ENCODE results near the gene NLK. TPM values are rescaled to one million over a fixed set of nuclear protein-coding genes. Genes with fewer than 3 reads are reported as not detected.

Gene NLK
- total RNA-seq, 2 experiments from 2014 or later = 18.1 to 27.8 TPM

DNA sequence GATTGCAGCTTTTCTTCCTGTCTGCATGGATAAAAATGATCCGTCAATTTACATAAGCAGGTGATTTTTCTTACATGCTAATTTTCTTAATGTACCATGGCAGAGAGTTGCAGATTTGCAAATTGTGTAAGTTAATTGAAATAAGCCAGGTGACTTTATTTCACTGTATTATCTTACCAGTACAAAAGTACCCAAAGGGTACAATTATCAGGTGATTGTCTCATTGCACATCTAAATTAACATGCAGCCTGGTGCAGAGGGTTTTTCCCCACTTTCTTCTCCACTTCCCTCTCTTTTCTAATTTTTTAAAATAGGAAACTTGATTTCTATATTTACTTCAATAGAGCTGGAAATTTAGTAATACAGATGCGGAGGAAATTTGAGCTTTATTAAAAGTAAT is 11.2 kb downstream of the NLK start:
- H3K9me3 ChIP-seq (ENCODE audit: low read length) = no peaks in the 10 kb centered on the region
- no TSS peak for BruUV-seq (replicated peaks)
- CTCF ChIA-PET (ENCODE audit: unreplicated experiment) = interaction anchor here (0.6 kb wide), 1 partner anchor 12 kb away, joined by 3 read pairs; no protein-coding TSS in a partner anchor
- H3K4me1 ChIP-seq (ENCODE audit: insufficient read depth, low read length, poor library complexity, severe bottlenecking) = peaks cover 26% of the 10 kb centered on the region
- peak overlapping the region; percentile 35 for H3K4me2 ChIP-seq (ENCODE audit: low read length)
- peaks cover 74% of the 10 kb centered on the region; the same call in 1 of the 2 replicates for H3K79me2 ChIP-seq (ENCODE audit: insufficient read depth, low read depth, low read length)
- peaks cover 7% of the 10 kb centered on the region for H3K36me3 ChIP-seq (ENCODE audit: insufficient read depth, low read length)
- POLR2A ChIA-PET = interaction anchor here (0.6 to 2.4 kb wide), 6 partner anchors 8 to 71 kb away, joined by 3 to 13 read pairs (median 4); partner anchors contain the start of gene NLK
- no peak overlapping the region for H3K27ac ChIP-seq (ENCODE audit: low read depth, low read length, poor library complexity, severe bottlenecking)
- H3K9me2 ChIP-seq (ENCODE audit: insufficient read depth, low read length) = no peaks in the 10 kb centered on the region
- TF ChIP-seq EZH2phosphoT487 (IDR thresholded peaks at IDR 0.05; ENCODE audit: borderline replicate concordance, low read depth, low read length) = no peak
- TF ChIP-seq, protein P1, sequence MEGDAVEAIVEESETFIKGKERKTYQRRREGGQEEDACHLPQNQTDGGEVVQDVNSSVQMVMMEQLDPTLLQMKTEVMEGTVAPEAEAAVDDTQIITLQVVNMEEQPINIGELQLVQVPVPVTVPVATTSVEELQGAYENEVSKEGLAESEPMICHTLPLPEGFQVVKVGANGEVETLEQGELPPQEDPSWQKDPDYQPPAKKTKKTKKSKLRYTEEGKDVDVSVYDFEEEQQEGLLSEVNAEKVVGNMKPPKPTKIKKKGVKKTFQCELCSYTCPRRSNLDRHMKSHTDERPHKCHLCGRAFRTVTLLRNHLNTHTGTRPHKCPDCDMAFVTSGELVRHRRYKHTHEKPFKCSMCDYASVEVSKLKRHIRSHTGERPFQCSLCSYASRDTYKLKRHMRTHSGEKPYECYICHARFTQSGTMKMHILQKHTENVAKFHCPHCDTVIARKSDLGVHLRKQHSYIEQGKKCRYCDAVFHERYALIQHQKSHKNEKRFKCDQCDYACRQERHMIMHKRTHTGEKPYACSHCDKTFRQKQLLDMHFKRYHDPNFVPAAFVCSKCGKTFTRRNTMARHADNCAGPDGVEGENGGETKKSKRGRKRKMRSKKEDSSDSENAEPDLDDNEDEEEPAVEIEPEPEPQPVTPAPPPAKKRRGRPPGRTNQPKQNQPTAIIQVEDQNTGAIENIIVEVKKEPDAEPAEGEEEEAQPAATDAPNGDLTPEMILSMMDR (conservative IDR thresholded peaks at IDR 0.05; ENCODE audit: low read length) = no peak
- DNase-seq (ENCODE audit: low spot score) = no peak
- H3K4me3 ChIP-seq (ENCODE audit: low read depth, low read length, poor library complexity, severe bottlenecking) = no peak overlapping the region
- H4K20me1 ChIP-seq (ENCODE audit: insufficient read depth, low read length) = no peaks in the 10 kb centered on the region
- intact Hi-C loops (cut with micrococcal nuclease; ENCODE audit: unreplicated experiment) = no loop called here
- no peak overlapping the region for H2AFZ ChIP-seq (ENCODE audit: low read length)

DNA sequence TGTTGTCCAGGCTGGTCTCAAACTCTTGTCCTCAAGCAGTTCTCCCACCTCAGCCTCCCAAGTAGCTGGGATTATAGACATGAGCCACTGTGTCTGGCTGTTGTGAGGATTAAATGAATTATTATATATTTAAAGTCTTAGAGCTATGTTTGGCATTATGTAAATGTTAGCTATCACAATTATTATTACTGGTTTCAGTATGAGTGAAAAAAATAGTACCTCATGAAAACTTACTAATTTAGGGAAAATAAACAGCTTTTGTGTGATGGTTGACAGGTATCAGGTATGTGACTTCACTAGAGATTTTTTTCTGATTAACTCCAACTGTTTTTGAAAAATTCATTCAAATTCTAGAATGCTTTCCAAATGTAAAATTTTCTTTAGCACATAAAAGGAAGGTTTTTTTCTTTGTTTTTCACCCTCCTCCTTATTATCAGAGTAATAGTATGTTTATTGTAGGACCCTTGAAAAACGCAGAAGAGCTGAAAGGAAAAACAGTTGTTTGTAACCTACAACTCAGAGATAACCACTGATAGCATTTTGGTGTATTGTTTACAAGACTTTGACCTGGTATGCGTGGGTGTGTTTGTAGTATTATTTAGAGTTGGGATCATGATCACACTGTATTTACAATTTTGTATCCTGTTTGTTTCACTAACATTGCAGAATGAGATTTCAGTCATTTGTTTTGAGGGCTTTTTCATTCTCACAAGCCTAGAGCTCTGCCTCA is 13.2 kb downstream of the NLK start:
- no peak overlapping the region; the same call in 1 of the 2 replicates for H3K4me2 ChIP-seq (ENCODE audit: low read length)
- BruUV-seq (replicated peaks) = no TSS peak
- CTCF ChIA-PET (ENCODE audit: unreplicated experiment) = interaction anchor here (0.6 kb wide), 1 partner anchor 589 kb away, joined by 3 read pairs; no protein-coding TSS in a partner anchor

More for the DNA sequence above, 13.2 kb downstream of the NLK start:
- H3K27ac ChIP-seq (ENCODE audit: low read depth, low read length, poor library complexity, severe bottlenecking) = no peak overlapping the region
- H3K4me3 ChIP-seq (ENCODE audit: low read depth, low read length, poor library complexity, severe bottlenecking) = no peak overlapping the region
- H3K79me2 ChIP-seq (ENCODE audit: insufficient read depth, low read depth, low read length) = peaks cover 64% of the 10 kb centered on the region; the same call in 1 of the 2 replicates
- peaks cover 26% of the 10 kb centered on the region for H3K4me1 ChIP-seq (ENCODE audit: insufficient read depth, low read length, poor library complexity, severe bottlenecking)
- intact Hi-C loops (cut with micrococcal nuclease; ENCODE audit: unreplicated experiment) = no loop called here
- TF ChIP-seq EZH2phosphoT487 (IDR thresholded peaks at IDR 0.05; ENCODE audit: borderline replicate concordance, low read depth, low read length) = no peak
- TF ChIP-seq, protein P1 (conservative IDR thresholded peaks at IDR 0.05; ENCODE audit: low read length) = no peak
- POLR2A ChIA-PET = interaction anchor here (0.6 to 1.0 kb wide), 4 partner anchors 13 to 97 kb away, joined by 3 to 4 read pairs (median 3); partner anchors contain the start of gene NLK
- DNase-seq (ENCODE audit: low spot score) = no peak
- H4K20me1 ChIP-seq (ENCODE audit: insufficient read depth, low read length) = no peaks in the 10 kb centered on the region
- no peaks in the 10 kb centered on the region for H3K9me3 ChIP-seq (ENCODE audit: low read length)
- no peak overlapping the region for H2AFZ ChIP-seq (ENCODE audit: low read length)
- H3K9me2 ChIP-seq (ENCODE audit: insufficient read depth, low read length) = no peaks in the 10 kb centered on the region
- no peaks in the 10 kb centered on the region for H3K36me3 ChIP-seq (ENCODE audit: insufficient read depth, low read length)

All from OCI-LY7 (cell line).